Heart left ventricle (tissue), 16 donors: ENCODE data around the gene SYNPO2. TPM values are rescaled to one million over a fixed set of nuclear protein-coding genes. Genes with fewer than 3 reads are reported as not detected.

Experiments used
- ATAC-seq, 4 donors: fragments of 200-7000 bp; cut with Tn5 transposase; one replicate each; pipeline ENCODE4 v1.9.1; 2020 to 2022; ENCODE audit warnings: moderate library complexity in 4 of 4, mild to moderate bottlenecking in 3 of 4, moderate number of reproducible peaks in 1 of 4
- DNase-seq, 5 donors: peaks; one replicate each; pipeline ENCODE4 v3.0.0-alpha.2; 2020
- H3K27ac ChIP-seq, 12 donors: fragments of 200-600 bp; sonication (generic) in 4 of 12; one replicate each; pipeline versions ENCODE4 v1.5.0 to v1.8.0; 2016 to 2022; ENCODE audit warnings: mild to moderate bottlenecking in 2 of 12
- H3K27me3 ChIP-seq, 9 donors: fragments of 200-600 bp; sonication (generic) in 2 of 9; one replicate each; pipeline versions ENCODE4 v1.5.1 to v1.8.0; 2016 to 2022; ENCODE audit warnings: mild to moderate bottlenecking in 3 of 9
- H3K36me3 ChIP-seq, 9 donors: fragments of 200-600 bp; sonication (generic) in 2 of 9; one replicate each; pipeline versions ENCODE4 v1.5.0 to v1.8.0; 2018 to 2022; ENCODE audit warnings: mild to moderate bottlenecking in 2 of 9
- H3K4me1 ChIP-seq, 12 donors: fragments of 200-600 bp; sonication (generic) in 4 of 12; one replicate each; pipeline versions ENCODE4 v1.5.0 to v1.8.0; 2016 to 2022; ENCODE audit warnings: mild to moderate bottlenecking in 3 of 12
- H3K4me3 ChIP-seq, 12 donors: fragments of 200-600 bp; sonication (generic) in 4 of 12; one replicate each; pipeline versions ENCODE4 v1.5.0 to v1.8.0; 2017 to 2022; ENCODE audit warnings: mild to moderate bottlenecking in 9 of 12, moderate library complexity in 4 of 12
- H3K9me3 ChIP-seq, 12 donors: fragments of 200-600 bp; sonication (generic) in 4 of 12; one replicate each; pipeline versions ENCODE4 v1.5.0 to v1.8.0; 2016 to 2022; ENCODE audit warnings: mild to moderate bottlenecking in 1 of 12
- CTCF ChIP-seq, 12 donors: fragments of 200-600 bp; sonication (generic) in 4 of 12; IDR thresholded peaks; one replicate each; pipeline versions ENCODE4 v1.5.0 to v1.8.0; 2018 to 2022; ENCODE audit warnings: antibody characterized with exemption in 12 of 12, mild to moderate bottlenecking in 5 of 12
- POLR2A ChIP-seq, 2 donors: fragments of 450-650 bp; IDR thresholded peaks; one replicate each; pipeline ENCODE4 v1.6.1; 2017; ENCODE audit warnings: antibody characterized with exemption in 2 of 2, mild to moderate bottlenecking in 2 of 2, moderate library complexity in 2 of 2
- WGBS, 4 donors: extraction: QIAGEN DNeasy Blood & Tissue Kit in 2 of 4; methylation state at CpG; one replicate each; pipeline versions ENCODE4 v1.1.5 to v1.1.7; 2013 to 2018; 5-methylcytosine and 5-hydroxymethylcytosine counted together
- intact Hi-C, 10 donors: fragments of 100-400 bp; cut with DNase I; formaldehyde crosslinking; loops; one replicate each; pipeline versions ENCODE4 v1.11.1 to v1.14.2; 2022
- polyA plus RNA-seq, 2 donors: library from polyadenylated mRNA; stranded (reverse); fragments of 200-250 nt; gene quantifications; one replicate each; pipeline ENCODE4 v1.2.3, GENCODE V29; 2013
- total RNA-seq, 9 donors: library from RNA; depleted of rRNA in 2 of 9; stranded (reverse); fragments of >200 nt in 2 of 9; fragmentation: NEBNext Ultra II Directional in 3 of 9; extraction: Animal tissue kit (Norgen Biotek cat#: 25700) in 3 of 9; gene quantifications; one replicate each; pipeline versions ENCODE4 v1.1.0 to v1.2.4, GENCODE V29; 2016 to 2023
- donor health status: ischemic (EF 13 %, LVEDD 7.1; RV severe dilation, severe dysfunction).
- donor health status: healthy with polysubstance abuse.
- donor health status: DM: no; HTN: yes; CAD: no.
- donor health status: DM: no; HTN: no; CAD: no.
- donor health status: ischemic (EF 25% LVEDD 6.9; RV normal size, moderate dysfunction).
- donor health status: ischemic (EF 25% LVEDD 5.7; RV mildly dilated, moderate dysfunction).
- donor health status: healthy.
- donor health status: DM: yes; HTN: yes; CAD: no.
- donor health status: ischemic (EF 35%, LVEDD 5.7; RV mildly dilated, moderate dysfunction).
- donor health status: nonischemic (EF 11% LVEDD 7.7; RV severe dilation, severe dysfunction).
- donor health status: DM: yes; HTN: yes; CAD: no.
- donor health status: PGD.
- donor health status: ischemic (EF 29% LVEDD 5.4; RV normal size, mild dysfunction).
- donor health status: nonischemic (EF 23%, LVEDD 6.1; RV moderate dilation, normal function).

SYNPO2 gene
- total and polyA plus RNA-seq, 11 donors, result 31.2 to 290 (median 231) TPM

- intact Hi-C loops, result no loop called here
- whole genome bisulfite sequencing, 4 donors, result 20 to 38% (median 30%) methylated on average over 1 of the region's 1 CpG
- no peak for TF ChIP-seq POLR2A (IDR thresholded peaks at IDR 0.05)
- DNase-seq, result no peak
- peak; percentile 16 to 62 (median 28) for ATAC-seq
- Histone ChIP-seq H3K27me3 (no peaks in the 10 kb centered on the region), H3K4me1 (peaks cover 0 to 79% (median 48%) of the 10 kb centered on the region in 12 donors), H3K27ac (peak overlapping the region in 6 of 12 donors; percentile 8 to 62 (median 42)), H3K4me3 (no peak overlapping the region), H3K36me3 (no peaks in the 10 kb centered on the region), H3K9me3 (no peaks in the 10 kb centered on the region)
Observed at GRCh38 chr4:118950929-118951570, 62.4 kb downstream of the SYNPO2 start.

DNA sequence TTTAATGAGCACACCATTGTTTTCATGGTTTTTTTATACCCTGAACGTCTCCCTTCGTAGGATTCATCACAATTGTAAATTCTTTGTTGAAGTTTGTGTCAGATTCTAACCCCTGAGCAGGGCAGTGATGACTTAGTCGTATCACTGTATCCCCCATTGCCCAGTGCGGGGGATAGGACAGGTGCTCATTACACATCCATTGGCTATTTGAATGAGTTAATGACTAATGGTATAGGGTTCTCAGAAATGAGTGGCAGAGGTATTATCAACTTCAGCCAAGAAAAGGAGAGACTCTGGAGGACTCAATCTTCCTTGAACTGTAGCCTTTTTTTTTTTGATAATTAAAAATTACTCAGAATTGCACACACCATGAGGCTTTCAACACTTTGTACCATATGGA lies 64.6 kb downstream of the SYNPO2 start:
- Histone ChIP-seq H3K27me3 (no peaks in the 10 kb centered on the region), H3K27ac (peak overlapping the region in 5 of 12 donors; percentile 1 to 84 (median 43)), H3K4me3 (no peak overlapping the region), H3K4me1 (peaks cover 0 to 75% (median 50%) of the 10 kb centered on the region in 12 donors), H3K36me3 (no peaks in the 10 kb centered on the region), H3K9me3 (no peaks in the 10 kb centered on the region)
- 49 to 57% (median 51%) methylated on average over 4 of the region's 4 CpGs for WGBS, 4 donors
- ATAC-seq, result no peak
- TF ChIP-seq CTCF (IDR thresholded peaks at IDR 0.05) (no peak), POLR2A (IDR thresholded peaks at IDR 0.05) (no peak)
- intact Hi-C loops, result no loop called here
- DNase-seq, result no peak

DNA sequence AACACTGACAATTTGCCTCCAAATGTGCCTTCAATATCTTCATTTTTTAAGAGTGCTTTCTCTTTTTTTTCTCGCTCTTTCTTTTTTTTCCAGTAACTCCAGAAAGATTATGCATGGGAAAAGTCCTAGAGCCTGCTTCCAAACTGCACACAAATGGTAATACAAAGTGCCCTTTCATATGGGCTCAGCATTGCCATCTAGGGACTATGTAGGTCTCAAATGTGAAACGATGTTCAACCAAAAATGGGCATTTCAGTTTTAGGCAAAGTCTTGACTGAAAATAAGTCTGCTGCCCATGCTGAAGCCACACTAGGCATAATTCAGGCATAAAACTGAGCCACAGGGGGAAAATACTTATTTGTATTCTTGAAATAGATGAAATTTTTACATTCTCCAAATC lies 65.6 kb downstream of the SYNPO2 start:
- Histone ChIP-seq H3K27me3 (no peaks in the 10 kb centered on the region), H3K4me3 (peak overlapping the region in 1 of 12 donors; percentile 14), H3K9me3 (no peaks in the 10 kb centered on the region), H3K4me1 (peaks cover 0 to 80% (median 50%) of the 10 kb centered on the region in 12 donors), H3K36me3 (peaks cover 0 to 4% (median 0%) of the 10 kb centered on the region in 9 donors), H3K27ac (peak overlapping the region in 7 of 12 donors; percentile 10 to 84 (median 26))
- 47 to 67% (median 56%) methylated on average over 2 of the region's 2 CpGs for WGBS, 4 donors
- TF ChIP-seq CTCF (IDR thresholded peaks at IDR 0.05) (peak in 4 of 12 donors; percentile 11 to 30 (median 19)), POLR2A (IDR thresholded peaks at IDR 0.05) (no peak)
- DNase-seq (no peak), ATAC-seq (peak in 1 of 4 donors; percentile 25)
- intact Hi-C loops, result no loop called here

DNA sequence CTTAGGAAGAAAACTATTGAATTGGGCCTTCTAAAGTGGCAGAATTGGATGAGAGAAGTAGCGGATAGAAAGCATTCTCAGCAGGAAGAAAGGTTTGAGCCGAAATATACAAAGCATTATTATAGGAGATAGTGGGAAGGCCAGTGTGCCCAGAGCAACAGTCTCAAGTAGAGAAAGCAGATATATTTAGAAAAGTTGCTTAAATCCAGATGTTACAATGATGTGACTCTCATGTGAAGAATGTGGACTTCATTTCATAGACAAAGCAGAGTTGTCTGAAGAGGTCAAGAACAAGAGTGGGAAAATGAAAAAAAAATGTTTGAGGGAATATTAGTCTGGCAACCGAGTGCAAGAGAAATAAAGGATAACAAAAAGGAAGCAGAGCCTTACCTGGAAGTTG lies 66.9 kb downstream of the SYNPO2 start:
- peak in 1 of 4 donors; percentile 32 for ATAC-seq
- H3K4me3 ChIP-seq, result no peak overlapping the region
- no peaks in the 10 kb centered on the region for H3K27me3 ChIP-seq
- TF ChIP-seq POLR2A (IDR thresholded peaks at IDR 0.05), result no peak
- no peak for TF ChIP-seq CTCF (IDR thresholded peaks at IDR 0.05)
- intact Hi-C loops, result loop anchor here in 1 of 10 donors (5.0 kb wide), 1 partner anchor 33 kb away; no protein-coding TSS in a partner anchor
- H3K4me1 ChIP-seq, result peaks cover 0 to 82% (median 51%) of the 10 kb centered on the region in 12 donors
- peaks cover 0 to 11% (median 0%) of the 10 kb centered on the region in 9 donors for H3K36me3 ChIP-seq
- H3K9me3 ChIP-seq, result no peaks in the 10 kb centered on the region
- DNase-seq, result no peak
- WGBS, 4 donors, result 49 to 79% (median 57%) methylated on average over 3 of the region's 3 CpGs
- H3K27ac ChIP-seq, result peak overlapping the region in 11 of 12 donors; percentile 3 to 84 (median 29)
